NCI-H2107 treated with DMSO at 0.1 percent for 48 hours (cell line): Measurements from ENCODE around the gene CAV1.

Source experiments
- DNase-seq: peaks from one replicate; lab custom pipeline; 2025; ENCODE audit not compliant: unreplicated experiment; lab: John Stamatoyannopoulos, UW

Gene CAV1

DNA sequence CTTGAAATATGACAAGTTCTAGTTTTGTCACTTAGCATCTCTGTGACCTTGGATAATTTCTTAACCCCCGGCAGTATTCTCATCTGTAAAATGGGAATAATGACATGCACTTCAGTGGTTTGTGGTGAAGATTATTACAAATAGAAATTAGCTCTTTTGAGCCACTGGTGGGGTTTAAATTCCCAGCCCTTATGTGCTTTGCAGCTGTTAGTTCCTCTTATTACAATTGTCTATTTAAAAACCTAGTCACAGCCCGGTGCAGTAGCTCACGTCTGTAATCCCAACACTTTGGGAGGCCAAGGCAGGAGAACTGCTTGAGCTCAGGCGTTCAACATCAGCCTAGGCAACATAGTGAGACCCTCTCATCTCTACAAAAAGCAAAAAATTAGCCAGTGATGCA is 30.1 kb downstream of the CAV1 start:
- DNase-seq: no peak

DNA sequence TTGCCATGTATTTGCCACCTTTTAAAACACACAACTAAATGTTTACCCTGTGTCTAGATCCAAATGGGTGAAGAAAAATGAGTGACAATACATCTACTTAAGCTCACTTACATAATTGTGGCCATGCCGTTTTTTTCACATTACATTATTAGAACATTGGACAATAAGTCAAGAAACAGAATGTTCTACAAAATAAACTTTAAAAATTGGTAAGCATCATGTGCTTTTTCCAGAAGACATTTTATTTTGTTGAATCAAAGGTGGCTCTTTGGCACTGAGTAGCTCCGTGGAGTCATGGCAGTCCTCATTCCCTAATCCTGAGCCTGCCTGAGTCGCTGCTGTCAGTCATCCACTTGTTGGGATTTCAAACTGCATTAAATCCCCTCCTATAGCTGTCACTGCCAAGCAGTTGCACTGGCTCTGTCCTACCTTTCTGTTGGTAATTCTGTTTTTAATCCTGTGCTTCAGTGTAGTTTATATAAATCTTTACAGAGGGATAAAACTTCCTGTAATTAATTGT is 32.3 kb downstream of the CAV1 start:
- DNase-seq: no peak

DNA sequence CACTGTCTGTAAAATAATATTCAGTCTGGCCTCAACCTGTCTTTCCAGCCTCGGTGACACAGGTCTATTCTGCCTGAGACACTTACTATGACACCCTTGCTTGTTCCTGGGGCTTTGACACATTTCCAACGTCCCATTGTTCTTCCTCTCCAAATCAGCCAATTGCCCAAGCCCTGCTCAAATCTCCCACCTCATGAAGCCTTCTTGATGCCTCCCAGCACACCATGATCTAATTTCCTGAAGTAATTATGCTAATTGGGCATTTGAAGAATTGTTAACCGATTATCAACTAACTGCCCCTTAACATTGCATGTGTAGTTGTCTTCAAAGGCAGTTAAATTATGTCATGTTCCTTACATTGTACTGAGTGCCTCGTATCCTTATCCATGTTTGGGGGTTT is 33.1 kb downstream of the CAV1 start:
- no peak for DNase-seq

DNA sequence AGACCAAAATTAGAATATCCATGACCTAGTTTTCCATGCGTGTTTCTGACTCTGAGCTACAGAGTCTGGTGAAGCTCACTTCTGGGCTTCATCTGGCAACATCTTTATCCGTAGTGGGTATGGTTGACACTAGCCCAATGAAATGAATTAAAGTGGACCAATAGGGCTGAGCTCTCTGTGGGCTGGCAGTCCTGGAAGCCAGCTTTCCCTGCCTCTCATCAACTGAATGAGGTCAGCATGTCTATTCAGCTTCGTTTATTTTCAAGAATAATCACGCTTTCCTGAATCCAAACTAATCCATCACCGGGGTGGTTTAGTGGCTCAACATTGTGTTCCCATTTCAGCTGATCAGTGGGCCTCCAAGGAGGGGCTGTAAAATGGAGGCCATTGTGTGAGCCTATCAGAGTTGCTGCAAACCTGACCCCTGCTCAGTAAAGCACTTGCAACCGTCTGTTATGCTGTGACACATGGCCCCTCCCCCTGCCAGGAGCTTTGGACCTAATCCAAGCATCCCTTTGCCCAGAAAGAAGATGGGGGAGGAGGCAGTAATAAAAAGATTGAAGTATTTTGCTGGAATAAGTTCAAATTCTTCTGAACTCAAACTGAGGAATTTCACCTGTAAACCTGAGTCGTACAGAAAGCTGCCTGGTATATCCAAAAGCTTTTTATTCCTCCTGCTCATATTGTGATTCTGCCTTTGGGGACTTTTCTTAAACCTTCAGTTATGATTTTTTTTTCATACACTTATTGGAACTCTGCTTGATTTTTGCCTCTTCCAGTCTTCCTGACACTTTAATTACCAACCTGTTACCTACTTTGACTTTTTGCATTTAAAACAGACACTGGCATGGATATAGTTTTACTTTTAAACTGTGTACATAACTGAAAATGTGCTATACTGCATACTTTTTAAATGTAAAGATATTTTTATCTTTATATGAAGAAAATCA is 35.5 kb downstream of the CAV1 start:
- DNase-seq: no peak

DNA sequence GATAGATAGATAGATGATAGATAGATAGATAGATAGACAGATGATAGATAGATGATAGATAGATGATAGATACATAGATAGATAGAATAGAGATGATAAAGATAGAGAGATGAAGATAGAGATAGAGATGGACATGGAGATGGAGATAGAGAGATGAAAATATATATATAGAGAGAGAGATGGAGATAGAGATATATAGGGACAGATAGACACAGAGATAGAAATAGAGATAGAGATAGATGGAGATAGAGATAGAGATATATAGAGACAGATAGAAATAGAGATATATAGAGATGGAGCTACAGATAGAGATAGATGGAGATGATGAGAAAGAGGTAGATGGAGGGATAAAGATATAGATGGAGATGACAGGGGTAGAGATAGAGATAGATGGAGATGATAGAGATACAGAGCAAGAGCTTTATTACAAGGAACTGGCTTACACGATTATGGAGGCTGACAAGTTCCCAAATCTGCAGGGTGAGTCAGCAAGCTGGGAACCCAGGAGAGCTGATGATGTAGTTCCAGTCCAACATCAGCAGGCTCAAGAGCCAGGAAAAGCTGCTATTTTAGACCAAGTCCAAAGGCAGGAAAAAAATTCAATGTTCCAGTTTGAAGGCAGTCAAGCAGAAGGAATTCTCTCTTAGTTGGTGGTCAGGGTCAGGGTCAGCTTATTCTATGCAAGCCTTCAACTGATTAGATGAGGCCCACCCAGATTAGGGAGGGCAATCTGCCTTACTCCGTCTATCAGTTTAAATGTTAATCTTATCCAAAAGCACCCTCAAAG is 37.1 kb downstream of the CAV1 start:
- DNase-seq: no peak

DNA sequence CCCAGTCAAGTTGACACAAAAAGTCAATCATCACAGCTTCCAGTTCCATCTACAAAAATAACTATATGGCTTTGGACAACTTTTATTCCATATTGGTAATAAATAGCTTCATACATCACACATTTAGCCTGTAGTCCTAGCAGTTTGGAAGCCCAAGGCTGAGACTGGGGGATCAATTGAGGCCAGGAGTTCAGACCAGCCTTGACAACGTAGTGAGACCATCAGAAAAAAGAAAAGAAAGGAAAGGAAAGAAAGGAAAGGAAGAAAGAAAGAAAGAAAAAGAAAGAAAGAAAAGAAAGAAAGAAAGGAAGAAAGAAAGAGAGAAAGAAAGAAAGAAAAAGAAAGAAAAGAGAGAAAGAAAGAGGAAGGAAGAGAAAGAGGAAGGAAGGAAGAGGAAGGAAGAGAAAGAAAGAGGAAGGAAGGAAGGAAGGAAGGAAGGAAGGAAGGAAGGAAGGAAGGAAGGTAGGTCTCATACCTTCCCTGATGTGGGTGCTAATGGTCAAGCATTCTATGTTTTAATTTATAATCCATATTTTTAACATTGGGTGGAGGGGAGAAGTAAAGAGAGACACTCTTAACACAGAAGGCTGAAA is 37.8 kb downstream of the CAV1 start:
- DNase-seq: no peak

DNA sequence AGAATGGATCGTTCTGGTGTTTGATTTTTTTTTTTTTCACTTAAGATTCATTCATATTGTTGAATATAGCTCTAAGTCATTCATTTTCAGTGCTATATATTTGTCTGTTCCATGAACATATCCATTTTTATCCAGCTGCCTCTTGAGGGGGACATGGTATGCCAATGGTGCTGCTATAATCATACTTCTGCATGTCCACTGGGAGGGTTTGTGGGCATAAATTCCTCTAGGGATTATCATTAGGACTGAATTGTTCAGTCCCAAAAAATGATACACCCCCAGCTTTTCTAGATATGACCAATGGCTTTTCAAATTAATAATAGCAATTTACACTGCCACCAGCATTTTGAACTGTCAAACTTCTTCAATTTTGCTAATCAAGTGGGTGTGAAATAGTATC is 41.1 kb downstream of the CAV1 start:
- no peak for DNase-seq

DNA sequence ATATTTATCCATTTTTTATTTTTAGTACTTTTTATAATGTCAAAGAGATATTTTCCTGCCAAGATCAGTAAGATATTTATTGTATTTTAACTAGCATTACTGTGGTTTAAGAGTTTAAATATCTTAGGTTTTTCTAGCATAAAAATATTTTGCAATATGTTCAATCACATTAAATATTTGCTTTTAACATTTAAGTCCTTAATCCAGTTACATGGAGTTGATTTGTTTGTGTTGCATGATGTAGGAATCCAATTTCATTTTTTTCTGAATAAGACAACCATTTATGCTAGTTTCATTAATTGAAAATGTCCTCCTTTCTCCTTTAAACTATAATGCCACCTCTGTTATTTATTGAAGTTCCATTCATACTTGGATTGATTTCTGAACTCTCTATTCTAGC is 41.8 kb downstream of the CAV1 start:
- DNase-seq: no peak

DNA sequence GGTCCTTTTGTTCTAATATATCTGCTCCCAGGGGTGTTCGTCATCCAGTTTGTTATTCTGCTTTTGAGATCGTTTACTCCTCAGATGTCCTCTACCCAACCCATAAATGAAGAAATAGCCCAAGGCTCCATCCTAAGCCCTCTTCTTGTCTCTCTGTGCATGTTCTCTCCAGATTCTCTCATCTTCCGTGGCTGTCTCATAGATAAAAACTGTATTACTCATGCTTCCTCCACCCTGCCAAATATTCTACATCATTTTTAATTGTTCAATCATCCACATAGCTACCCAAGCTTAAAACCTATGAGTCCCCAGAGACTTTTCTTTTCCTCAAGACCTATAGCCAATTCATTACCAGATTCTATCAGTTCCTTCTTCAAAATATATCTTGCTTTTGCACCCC is 44.9 kb downstream of the CAV1 start:
- no peak for DNase-seq

DNA sequence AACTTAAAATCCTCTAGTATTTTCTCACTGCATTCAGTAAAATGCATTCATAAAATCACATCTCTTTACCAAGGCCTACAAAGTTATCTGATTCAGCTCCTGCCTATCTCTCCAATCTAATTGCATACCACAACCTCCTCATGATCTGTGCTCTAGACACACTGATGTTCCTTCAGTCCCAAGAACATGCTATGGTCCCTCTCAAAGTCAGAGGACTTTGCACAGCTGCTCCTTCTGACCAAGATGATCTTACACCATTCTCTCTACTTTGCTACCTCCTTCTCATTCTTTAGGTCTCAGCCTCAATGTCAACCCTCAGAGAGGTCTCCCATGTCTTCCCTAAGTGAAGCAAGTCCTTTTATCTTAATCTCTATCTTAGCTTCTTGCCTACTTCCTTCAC is 45.5 kb downstream of the CAV1 start:
- DNase-seq: no peak

DNA sequence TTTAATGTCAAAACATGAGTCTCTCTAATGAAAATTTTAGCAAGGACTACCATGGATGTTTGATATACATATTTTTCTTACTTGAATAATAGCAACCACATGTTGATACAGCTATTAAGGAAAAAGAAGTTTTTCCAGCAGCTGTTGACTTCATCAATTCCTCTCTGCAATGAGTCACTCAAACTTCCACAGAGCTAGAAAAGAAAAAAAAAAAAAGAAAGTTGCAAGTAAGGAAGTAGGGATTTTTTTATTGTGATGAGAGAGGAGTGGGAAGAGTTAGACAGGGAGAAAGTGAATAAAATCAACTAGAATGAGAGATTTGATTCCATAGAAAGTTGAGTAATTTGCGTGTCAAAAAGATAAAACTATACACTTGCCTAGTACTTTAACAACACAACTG is 46.2 kb downstream of the CAV1 start:
- no peak for DNase-seq

DNA sequence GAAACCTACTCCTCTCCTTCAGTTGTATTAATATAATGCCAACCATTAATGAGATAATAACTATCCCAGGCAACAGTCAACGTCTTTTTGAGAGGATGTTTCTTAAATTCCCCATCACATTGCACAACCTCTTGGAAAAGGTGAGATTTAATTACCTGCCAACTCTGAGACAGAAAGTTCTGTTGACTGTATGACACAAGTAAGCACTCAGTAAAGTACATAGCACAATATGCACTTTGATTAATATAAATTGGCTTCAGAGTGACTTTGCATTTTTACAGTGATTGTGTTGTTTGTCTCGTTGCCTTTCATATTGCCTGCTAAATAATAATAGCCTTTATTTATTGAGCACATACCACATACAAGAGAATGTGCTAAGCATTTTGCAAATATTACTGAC is 46.7 kb downstream of the CAV1 start:
- no peak for DNase-seq

DNA sequence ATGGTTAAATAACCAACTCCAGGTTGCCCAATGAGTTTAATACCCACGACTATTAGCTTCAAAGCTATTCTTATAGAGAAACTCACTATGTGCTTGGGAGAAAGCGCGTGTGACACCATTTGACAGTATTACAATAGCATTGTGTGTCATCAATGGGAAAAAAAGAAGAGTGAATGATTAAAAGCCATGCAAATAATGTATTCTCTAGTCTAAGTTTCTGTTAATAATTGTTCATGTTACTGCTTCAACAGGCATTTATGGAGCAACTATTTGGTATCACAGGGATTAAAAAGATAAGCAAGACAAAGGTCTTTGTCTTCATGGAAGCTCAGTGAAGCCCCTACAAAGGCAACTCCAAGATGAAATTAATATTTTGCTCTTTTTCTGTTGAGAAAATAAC is 47.2 kb downstream of the CAV1 start:
- no peak for DNase-seq

DNA sequence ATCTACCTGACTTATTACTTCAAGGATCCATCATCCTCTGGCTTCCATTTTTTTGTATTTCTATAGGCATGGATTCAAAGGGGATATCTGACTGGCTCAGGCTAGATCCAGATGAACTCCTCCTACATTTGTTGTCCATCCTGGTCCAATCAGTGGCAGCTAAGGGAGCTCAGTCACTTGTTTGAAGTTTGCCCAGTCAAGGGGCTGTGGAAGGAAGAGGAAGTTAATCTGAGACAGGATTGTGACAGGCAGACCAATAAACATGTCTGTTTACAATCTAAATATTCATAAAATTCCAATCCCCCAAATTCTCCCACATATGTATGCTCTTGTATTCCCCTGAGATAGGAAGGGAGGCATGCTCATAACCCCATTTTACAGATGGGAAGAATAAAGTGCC is 48.7 kb downstream of the CAV1 start:
- DNase-seq: no peak

DNA sequence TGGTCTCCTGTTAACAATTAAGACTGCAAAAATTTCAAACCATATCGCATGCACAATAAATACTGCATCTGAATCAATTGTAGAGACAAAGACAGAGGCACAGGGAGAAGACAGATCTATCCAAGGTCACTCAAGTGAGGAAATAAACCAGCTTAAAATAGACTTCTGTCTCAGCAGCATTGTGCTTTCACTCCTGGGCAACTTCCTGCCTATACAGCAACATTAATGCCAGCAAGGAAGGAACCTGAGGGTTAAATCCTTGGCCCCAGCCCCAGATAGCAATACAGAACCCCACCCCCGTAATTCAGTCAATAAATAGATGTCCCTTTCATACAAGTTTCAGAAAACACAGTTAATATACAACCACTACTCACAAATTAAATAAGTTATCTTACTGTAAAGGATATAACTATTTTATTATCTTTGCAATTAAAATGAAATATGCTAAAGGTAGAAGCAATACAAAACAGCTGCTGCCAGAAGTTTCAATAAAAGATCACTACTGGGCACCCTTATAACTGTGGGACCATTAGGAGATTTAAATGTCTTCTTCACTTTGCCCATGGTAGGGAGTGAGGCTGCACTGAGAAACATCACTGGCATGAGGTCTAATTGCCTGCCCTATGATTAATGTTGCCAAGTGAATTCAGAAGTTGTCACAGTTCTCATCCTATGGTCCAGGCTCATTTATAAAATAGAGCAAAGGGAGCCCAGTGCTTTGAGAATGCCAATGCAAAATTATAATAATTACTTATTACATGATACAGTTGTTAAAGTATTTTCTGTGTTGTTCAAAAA is 49.4 kb downstream of the CAV1 start:
- DNase-seq: no peak

DNA sequence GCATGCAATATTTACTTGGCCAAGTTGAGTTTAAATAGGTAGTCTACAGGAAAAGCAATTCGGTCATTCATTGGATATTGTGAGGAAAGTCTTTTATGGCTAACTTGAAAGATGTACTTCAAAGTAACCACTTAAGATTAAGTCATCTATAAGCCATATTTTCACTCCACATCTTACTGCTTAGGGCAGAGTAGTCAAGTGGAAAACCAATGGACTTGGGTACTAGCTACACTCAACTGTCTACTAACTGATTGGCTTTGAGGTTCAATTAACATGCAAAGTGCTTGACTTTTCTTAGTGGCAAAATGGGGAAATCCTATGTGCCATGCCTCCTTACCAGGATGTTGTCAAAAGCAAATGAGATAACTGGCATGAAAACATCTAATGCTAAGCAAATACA is 51.0 kb downstream of the CAV1 start:
- DNase-seq: no peak

DNA sequence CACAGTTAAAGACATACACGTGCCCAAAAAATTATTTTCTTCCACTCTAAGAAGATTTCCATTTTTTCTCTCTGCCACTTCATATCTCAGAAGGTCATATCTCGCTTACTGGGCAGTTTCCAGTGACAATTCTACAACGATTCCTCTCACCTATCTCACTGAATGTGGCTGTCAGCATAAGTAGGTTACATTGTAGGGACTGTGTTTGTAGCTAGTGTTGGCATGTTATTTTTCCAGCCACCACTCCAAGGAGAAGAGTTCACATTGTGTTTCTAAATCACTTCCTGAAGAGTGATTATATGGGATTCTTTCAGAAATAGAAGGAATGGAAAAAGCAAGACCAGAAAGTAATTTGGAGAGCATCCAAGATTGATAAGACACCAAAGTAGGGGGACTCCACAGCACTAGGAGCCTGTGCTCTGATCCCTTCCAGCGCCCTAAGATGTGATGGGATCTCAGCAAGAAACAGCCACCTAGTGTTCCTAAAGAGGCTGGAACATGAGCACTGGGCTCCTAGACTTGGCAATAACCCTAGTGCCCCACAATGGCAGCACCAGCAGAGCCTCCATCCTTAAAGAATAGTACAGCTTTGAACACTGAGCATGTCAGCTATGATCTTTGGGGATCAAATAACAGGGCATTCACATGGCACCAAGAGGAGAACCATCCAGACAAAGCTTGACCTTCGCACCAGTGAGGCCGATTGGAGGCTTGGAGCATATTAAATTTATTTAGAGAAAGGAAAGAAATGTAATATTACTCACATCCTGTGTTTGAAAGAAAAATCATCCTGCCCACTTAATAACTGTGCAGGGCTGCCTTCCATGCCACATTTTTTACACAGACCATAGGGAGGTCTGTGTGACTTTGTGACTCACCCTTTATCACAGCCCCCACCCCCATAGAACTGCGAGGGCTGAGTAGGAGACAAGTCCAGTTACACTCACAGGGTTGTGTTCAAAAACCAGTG is 51.8 kb downstream of the CAV1 start:
- DNase-seq: no peak

DNA sequence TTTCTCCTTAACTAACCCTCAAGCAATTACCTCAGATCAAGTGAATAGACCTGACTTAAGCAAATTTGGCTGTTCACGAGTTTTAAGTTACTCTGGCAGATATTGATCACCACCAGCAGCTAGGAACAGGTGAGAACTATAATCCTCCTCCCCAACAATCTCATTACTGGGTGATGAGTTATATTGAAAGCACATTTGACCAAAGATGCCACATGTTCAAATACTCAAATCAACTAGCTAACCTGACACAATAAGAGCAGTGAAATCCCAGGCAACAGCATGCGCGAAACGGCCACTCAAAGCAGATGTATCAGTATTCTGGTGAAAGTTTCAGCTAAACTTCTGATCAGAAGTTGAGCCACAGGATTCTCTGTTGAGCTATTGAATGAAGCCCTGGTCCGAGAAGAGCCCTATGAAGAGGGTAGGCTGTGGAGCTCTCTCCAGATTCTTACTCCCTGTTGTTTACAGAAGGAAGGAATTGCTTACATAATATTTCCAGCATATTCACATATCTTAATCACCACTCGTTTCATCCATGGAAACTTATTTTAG is 52.6 kb downstream of the CAV1 start:
- DNase-seq: no peak

DNA sequence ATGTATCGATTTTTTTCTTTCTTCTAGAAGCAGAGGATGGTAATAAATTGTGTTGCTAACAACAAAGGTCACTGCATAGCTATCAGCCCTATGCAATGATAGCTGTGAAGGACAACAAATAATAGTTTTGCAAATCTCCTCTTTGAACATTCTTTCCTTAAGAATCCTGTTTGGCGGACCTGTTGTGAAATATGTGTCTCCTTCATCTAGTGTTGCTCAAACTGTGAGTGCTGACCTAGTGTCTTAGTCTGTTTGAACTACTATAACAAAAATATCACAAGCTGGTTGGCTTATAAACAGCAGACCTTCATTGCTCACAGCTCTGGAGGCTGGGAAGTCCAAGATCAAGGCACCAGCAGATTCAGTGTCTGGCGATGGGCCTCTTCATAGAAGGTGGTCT is 53.7 kb downstream of the CAV1 start:
- DNase-seq: no peak
